Heart right ventricle (tissue), 16 donors: ENCODE measurements around the gene P2RY8. TPM values are rescaled to one million over a fixed set of nuclear protein-coding genes. Genes with fewer than 3 reads are reported as not detected.
"Not testable (repeated sequence)": the region's sequence is repeated elsewhere in the genome, so short reads cannot be mapped to it uniquely, and the experiment has no call there.

ENCODE experiments used
- ATAC-seq, 8 donors: fragments of 200-7000 bp; cut with Tn5 transposase; one replicate each; pipeline ENCODE4 v1.9.1; 2020; ENCODE audit warnings: mild to moderate bottlenecking in 8 of 8, moderate library complexity in 8 of 8, moderate number of reproducible peaks in 1 of 8
- DNase-seq, 2 donors: peaks; one replicate each; pipeline ENCODE4 v3.0.0-alpha.2; 2020
- H3K27ac ChIP-seq, 10 donors: fragments of 200-600 bp; sonication (generic) in 2 of 10; one replicate each; pipeline versions ENCODE4 v1.5.0 to v1.8.0; 2020 to 2022; ENCODE audit warnings: mild to moderate bottlenecking in 3 of 10
- H3K27me3 ChIP-seq, 7 donors: fragments of 200-600 bp; one replicate each; pipeline ENCODE4 v1.8.0; 2021 to 2022; ENCODE audit warnings: mild to moderate bottlenecking in 2 of 7
- H3K36me3 ChIP-seq, 9 donors: fragments of 200-600 bp; sonication (generic) in 1 of 9; one replicate each; pipeline versions ENCODE4 v1.5.0 to v1.8.0; 2020 to 2022; ENCODE audit warnings: mild to moderate bottlenecking in 2 of 9
- H3K4me1 ChIP-seq, 9 donors: fragments of 200-600 bp; sonication (generic) in 1 of 9; one replicate each; pipeline versions ENCODE4 v1.5.0 to v1.8.0; 2020 to 2022; ENCODE audit warnings: mild to moderate bottlenecking in 4 of 9
- H3K4me3 ChIP-seq, 10 donors: fragments of 200-600 bp; sonication (generic) in 2 of 10; one replicate each; pipeline versions ENCODE4 v1.5.0 to v1.8.0; 2020 to 2022; ENCODE audit warnings: mild to moderate bottlenecking in 7 of 10, moderate library complexity in 2 of 10
- H3K9me3 ChIP-seq, 11 donors: fragments of 200-600 bp in 10 of 11; sonication (generic) in 2 of 11; one replicate each; pipeline versions ENCODE4 v1.5.0 to v1.8.0; 2013 to 2022; ENCODE audit warnings: mild to moderate bottlenecking in 2 of 11, control low read depth in 1 of 11, moderate library complexity in 1 of 11
- CTCF ChIP-seq, 9 donors: fragments of 200-600 bp; sonication (generic) in 2 of 9; IDR thresholded peaks; one replicate each; pipeline versions ENCODE4 v1.5.0 to v1.8.0; 2021 to 2022; ENCODE audit warnings: antibody characterized with exemption in 9 of 9, mild to moderate bottlenecking in 5 of 9, moderate library complexity in 1 of 9
- WGBS, 2 donors: extraction: QIAGEN DNeasy Blood & Tissue Kit; methylation state at CpG; one replicate each; pipeline ENCODE4 v1.1.7; 2013; ENCODE audit warnings: inconsistent platforms in 1 of 2; 5-methylcytosine and 5-hydroxymethylcytosine counted together
- intact Hi-C, 10 donors: fragments of 100-400 bp; cut with DNase I; formaldehyde crosslinking; loops; one replicate each; pipeline versions ENCODE4 v1.11.1 to v1.14.2; 2022
- polyA plus RNA-seq, 2 donors: library from polyadenylated mRNA; stranded (reverse); fragments of 200-250 nt; gene quantifications; one replicate each; pipeline ENCODE4 v1.2.3, GENCODE V29; 2013
- total RNA-seq, 10 donors: library from RNA; stranded (reverse); fragmentation: NEBNext Ultra II Directional in 3 of 10; extraction: Animal tissue kit (Norgen Biotek cat#: 25700) in 3 of 10; gene quantifications; one replicate each; pipeline versions ENCODE4 v1.2.1 to v1.2.4, GENCODE V29; 2021 to 2023
- donor health status: Arrhythmogenic right ventricular cardiomyopathy.
- donor health status: ischemic (EF 13 %, LVEDD 7.1; RV severe dilation, severe dysfunction).
- donor health status: healthy with polysubstance abuse.
- donor health status: DM: no; HTN: yes; CAD: no.
- donor health status: DM: no; HTN: no; CAD: no.
- donor health status: ischemic (EF 25% LVEDD 6.9; RV normal size, moderate dysfunction).
- donor health status: ischemic (EF 25% LVEDD 5.7; RV mildly dilated, moderate dysfunction).
- donor health status: healthy.
- donor health status: DM: yes; HTN: yes; CAD: no.
- donor health status: Ischemic cardiomyopathy.
- donor health status: ischemic (EF 35%, LVEDD 5.7; RV mildly dilated, moderate dysfunction).
- donor health status: nonischemic (EF 11% LVEDD 7.7; RV severe dilation, severe dysfunction).
- donor health status: DM: yes; HTN: yes; CAD: no.
- donor health status: PGD.
- donor health status: ischemic (EF 29% LVEDD 5.4; RV normal size, mild dysfunction).
- donor health status: nonischemic (EF 23%, LVEDD 6.1; RV moderate dilation, normal function).

P2RY8 gene
- total and polyA plus RNA-seq, 12 donors, result 1.0 to 6.7 (median 4.0) TPM

GRCh38 chrX:1564750-1565683, 28.0 kb upstream of the P2RY8 start:
- TF ChIP-seq CTCF (IDR thresholded peaks at IDR 0.05), result no peak
- Histone ChIP-seq H3K4me1 (no peaks in the 10 kb centered on the region), H3K36me3 (no peaks in the 10 kb centered on the region), H3K27me3 (no peaks in the 10 kb centered on the region), H3K9me3 (no peaks in the 10 kb centered on the region), H3K4me3 (no peak overlapping the region), H3K27ac (no peak overlapping the region)
- intact Hi-C loops, result no loop called here
- WGBS, 2 donors, result 62 to 65% methylated on average over 10 of the region's 10 CpGs
- ATAC-seq, result no peak
- DNase-seq, result no peak

- DNase-seq, intact Hi-C loops, H3K27me3 ChIP-seq, ATAC-seq, H3K36me3 ChIP-seq, H3K4me3 ChIP-seq, H3K27ac ChIP-seq, H3K9me3 ChIP-seq, H3K4me1 ChIP-seq: not testable (repeated sequence)
- WGBS, 2 donors, result 87 to 89% methylated on average over 7 of the region's 7 CpGs
Observed at GRCh38 chrX:1564077-1564476, 27.1 kb upstream of the P2RY8 start.

- H3K27ac ChIP-seq, result no peak overlapping the region
- H3K4me1 ChIP-seq, result no peaks in the 10 kb centered on the region
- no peak overlapping the region for H3K4me3 ChIP-seq
- intact Hi-C loops, result no loop called here
- ATAC-seq (no peak), DNase-seq (no peak)
- H3K27me3 ChIP-seq, result no peaks in the 10 kb centered on the region
- no peaks in the 10 kb centered on the region for H3K9me3 ChIP-seq
- no peak for TF ChIP-seq CTCF (IDR thresholded peaks at IDR 0.05)
- no peaks in the 10 kb centered on the region for H3K36me3 ChIP-seq
- 49 to 56% methylated on average over 2 of the region's 2 CpGs for WGBS, 2 donors
Observed at GRCh38 chrX:1561164-1561563, 24.2 kb upstream of the P2RY8 start.

- TF ChIP-seq CTCF (IDR thresholded peaks at IDR 0.05), result no peak
- no peak for DNase-seq
- WGBS, 2 donors, result 80 to 87% methylated on average over 13 of the region's 13 CpGs
Observed at GRCh38 chrX:1558761-1559468, 21.9 kb upstream of the P2RY8 start.

GRCh38 chrX:1557442-1557841, 20.5 kb upstream of the P2RY8 start:
- H3K27ac ChIP-seq, H3K36me3 ChIP-seq, intact Hi-C loops, ATAC-seq, H3K4me3 ChIP-seq, H3K27me3 ChIP-seq, DNase-seq: not testable (repeated sequence)
- peaks cover 0 to 11% (median 0%) of the 10 kb centered on the region in 9 donors for H3K4me1 ChIP-seq
- peaks cover 0 to 12% (median 0%) of the 10 kb centered on the region in 11 donors for H3K9me3 ChIP-seq

More at GRCh38 chrX:1558761-1559468, 21.9 kb upstream of the P2RY8 start:
- H3K9me3 ChIP-seq, result peaks cover 0 to 9% (median 0%) of the 10 kb centered on the region in 11 donors
- intact Hi-C loops, result no loop called here
- H3K4me1 ChIP-seq, result peaks cover 0 to 11% (median 0%) of the 10 kb centered on the region in 9 donors
- ATAC-seq, result no peak
- H3K4me3 ChIP-seq, result no peak overlapping the region
- H3K27ac ChIP-seq, result no peak overlapping the region
- H3K27me3 ChIP-seq, result no peaks in the 10 kb centered on the region
- no peaks in the 10 kb centered on the region for H3K36me3 ChIP-seq
